A549 (cell line): ENCODE data around the gene MAPK13.

Experiments used
- POLR2A ChIP-seq: IDR thresholded peaks from 2 replicates; pipeline ENCODE4 v1.6.1; 2012; ENCODE audit warnings: mild to moderate bottlenecking, low read length
- RCOR1 ChIP-seq: fragments of 150-350 bp; IDR thresholded peaks from 2 replicates; pipeline ENCODE4 v1.6.1; 2014; ENCODE audit warnings: antibody characterized with exemption, low read length, low read depth
- SMC3 ChIP-seq: fragments of >200 bp; sonication (Bioruptor Twin); formaldehyde crosslinking; IDR thresholded peaks from 3 replicates; pipeline ENCODE4 v1.6.1; 2018; ENCODE audit warnings: inconsistent platforms
- TF ChIP-seq, protein P1 (sequence below): fragments of >200 bp; sonication (Bioruptor Twin); formaldehyde crosslinking; IDR thresholded peaks from 3 replicates; pipeline ENCODE4 v1.5.1; 2016

DNA sequence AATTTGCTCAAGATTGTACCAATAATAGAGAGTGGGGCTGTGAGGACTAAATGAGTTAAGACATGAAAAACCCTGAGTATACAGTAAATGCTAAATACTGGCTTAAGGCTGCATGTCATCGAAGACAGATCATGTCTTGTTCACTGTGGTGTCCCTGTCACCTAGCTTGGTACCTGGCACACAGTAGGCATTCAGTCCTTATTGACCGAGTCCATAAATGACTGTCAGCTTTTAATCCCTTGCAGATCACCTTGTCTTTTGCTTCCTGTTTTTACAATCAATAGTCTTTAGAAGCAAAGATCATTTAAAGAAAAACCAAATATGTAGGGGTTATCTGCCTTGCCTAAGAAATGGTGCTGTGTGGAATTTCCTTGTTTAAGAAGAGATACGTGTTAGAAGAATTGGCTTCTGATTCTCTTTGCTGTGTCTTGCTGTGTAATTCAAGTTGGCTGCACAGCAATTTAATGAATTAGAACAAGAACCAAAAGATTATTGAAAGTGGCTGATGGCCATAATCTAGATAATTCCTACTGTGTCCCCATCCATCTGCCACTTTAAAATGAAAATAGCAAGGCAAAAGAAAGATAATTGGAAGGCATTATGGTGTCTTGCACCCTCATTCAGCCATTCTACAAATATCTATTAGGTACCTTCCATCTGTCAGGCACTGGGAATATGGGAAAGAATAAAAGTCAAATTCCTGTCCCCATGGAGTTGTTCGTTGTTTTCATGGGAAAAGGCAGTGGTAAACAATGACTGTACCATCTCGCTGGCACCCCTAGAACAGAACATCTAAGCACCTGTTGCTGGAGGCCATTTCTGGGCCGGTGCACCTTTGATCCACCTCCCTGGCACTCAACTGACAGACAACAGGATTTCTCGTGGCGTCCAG is 12.4 kb upstream of the MAPK13 start:
- TF ChIP-seq, protein P1, sequence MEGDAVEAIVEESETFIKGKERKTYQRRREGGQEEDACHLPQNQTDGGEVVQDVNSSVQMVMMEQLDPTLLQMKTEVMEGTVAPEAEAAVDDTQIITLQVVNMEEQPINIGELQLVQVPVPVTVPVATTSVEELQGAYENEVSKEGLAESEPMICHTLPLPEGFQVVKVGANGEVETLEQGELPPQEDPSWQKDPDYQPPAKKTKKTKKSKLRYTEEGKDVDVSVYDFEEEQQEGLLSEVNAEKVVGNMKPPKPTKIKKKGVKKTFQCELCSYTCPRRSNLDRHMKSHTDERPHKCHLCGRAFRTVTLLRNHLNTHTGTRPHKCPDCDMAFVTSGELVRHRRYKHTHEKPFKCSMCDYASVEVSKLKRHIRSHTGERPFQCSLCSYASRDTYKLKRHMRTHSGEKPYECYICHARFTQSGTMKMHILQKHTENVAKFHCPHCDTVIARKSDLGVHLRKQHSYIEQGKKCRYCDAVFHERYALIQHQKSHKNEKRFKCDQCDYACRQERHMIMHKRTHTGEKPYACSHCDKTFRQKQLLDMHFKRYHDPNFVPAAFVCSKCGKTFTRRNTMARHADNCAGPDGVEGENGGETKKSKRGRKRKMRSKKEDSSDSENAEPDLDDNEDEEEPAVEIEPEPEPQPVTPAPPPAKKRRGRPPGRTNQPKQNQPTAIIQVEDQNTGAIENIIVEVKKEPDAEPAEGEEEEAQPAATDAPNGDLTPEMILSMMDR = no peak
- TF ChIP-seq RCOR1 (no peak), SMC3 (no peak), POLR2A (no peak)
